HG03558 (cell line): ENCODE measurements around the gene EXOG.
"Not testable (repeated sequence)": the region's sequence is repeated elsewhere in the genome, so short reads cannot be mapped to it uniquely, and the experiment has no call there.

Experiments
- ATAC-seq: cut with Tn5 transposase; IDR thresholded peaks from one replicate; pipeline ENCODE4 v1.9.1; 2021; ENCODE audit warnings: moderate number of reproducible peaks; ENCODE audit not compliant: unreplicated experiment; ENCODE audit errors: extremely low read depth

The EXOG gene

DNA sequence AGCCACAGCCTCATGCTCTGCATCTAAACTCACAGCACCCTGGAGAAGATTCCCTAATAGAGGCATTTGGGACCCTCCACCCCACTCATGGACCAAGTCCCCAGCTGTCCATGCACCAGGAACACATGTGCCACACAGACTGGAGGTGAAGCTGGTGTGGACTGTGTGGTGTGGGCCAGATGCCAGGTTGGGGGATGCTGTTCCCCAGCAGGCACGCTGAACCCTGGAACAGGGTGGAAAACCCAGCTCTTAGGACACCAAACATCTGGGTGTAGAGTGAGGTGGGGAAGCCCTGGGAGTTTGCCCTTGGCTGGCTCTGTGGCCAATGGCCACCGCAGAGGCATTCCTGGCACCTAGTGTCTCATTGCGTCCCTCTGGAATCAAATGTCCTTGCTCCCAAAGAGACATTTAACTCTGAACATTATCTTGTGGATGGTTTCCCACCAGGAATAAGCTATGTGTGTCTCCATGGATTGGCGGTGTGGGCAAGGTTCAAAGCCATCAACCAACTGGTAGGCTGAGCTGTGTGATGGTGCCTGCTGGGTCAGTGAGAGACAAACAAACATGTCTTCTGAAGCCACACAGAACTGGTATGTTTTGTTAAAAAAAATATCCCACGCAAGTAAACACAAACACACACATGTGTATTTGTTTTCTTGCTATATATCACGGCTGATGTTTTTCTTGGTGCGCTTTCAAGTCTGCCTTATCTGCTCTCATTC is 65.0 kb downstream of the EXOG start:
- no peak for ATAC-seq

DNA sequence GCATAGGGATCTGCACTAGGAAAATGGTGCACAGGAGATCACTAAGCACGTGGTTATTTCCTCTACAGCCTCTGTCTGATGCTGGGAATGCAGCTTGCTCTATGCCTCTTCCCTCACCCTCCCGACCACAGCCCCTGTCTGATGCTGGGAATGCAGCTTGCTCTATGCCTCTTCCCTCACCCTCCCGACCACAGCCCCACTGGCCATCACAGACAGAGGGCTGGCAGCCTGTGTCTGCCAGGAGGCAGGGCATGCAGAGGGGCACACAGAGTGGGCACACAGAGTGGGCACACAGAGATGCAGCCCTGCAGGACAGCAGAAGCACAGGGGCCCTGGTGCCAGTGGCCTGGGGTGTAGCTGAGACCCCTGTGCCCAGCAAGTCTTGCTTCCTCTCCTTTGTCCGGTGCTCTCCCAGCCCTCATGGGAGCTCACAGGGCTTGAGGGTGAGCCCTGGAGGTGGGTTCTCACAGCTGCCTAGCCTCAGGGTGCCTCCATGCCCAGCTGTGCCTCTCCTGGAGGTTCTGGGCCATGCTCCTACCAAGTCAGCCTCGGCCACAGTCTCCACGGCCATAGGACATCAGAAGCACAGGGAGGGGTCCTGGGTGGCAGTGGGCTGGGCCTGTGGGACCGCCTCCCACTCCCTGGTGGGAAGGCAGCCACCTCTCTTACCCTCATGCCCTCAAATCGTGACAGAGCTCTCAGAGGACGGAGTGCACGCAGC is 65.8 kb downstream of the EXOG start:
- no peak for ATAC-seq

DNA sequence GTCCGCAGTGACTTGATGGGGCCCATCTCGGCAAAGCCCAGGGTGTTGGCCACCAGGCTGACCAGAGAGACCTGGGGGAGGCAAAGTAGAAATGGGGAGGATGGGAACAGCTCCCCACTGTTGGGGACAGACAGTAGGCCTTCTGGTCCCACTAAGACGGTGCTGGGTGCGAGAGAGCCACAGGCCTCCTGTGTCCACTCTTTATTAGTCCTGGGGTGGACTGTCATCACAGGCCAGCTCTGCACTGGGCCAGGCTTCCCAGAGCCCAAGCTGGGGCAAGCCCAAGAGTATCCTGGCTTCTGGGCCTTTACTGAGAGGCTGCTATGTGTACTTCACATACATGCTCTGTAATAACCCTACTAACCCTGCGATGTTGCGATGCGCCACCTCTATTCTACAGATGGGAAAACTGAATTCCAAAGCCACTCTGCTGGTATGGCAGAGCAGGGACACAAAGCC is 66.4 kb downstream of the EXOG start:
- no peak for ATAC-seq

DNA sequence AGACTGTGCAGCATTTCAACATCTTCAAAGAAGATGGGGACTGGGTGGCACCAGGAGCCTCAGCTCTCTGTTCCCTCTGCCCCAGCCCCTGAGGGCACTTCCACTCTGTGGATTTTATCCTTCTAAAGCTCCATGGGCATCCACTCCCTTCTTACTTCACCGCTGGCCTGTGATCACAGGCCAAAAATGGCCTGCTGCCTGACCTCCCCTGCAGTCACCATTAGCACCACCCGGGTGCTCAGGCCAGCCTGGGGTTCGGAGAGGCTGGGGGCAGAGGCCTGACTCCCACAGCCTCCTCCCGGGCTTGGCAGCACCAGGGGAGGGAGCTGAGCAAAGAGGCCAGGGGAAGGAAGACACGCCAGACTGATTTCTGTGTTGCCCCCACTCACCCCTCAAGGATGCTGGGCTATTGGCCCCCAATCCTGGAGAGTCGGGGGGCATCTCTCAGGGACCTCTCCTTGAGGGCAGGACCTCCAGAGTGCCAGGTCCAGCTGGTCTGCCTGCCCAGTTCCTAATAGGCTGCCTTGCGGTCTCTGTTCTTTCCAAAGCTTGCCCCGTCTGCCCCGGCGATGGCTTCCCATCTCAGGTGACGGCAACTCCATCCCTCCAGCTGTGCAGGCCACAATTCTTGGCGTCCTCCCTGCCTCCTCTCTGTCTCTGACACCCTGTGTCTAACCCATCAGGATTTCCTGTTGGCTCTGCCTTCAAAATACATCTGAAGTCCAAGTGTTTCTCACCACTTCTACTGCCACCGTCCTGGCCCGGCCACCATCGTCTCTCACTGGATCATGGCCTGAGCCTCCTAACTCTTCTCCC is 67.1 kb downstream of the EXOG start:
- ATAC-seq, result no peak

DNA sequence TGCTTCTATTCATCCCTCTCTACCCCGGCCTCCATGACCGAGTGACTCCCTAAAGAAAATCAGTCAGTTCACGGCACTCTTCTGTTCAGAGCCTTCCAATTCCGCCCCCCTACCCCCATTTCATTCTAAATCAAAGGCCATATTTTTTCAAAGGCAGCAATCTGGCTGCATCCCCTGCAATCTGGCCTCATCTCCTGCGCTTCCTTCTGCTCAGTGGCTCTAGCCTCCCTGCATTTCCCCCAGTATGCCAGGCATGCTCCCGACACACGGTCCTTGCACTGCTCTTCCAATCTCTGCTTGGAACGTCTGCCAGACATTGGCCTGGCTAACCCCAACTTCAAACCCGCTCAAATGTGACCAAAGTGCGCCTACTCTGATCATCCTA is 67.7 kb downstream of the EXOG start:
- ATAC-seq, result no peak

DNA sequence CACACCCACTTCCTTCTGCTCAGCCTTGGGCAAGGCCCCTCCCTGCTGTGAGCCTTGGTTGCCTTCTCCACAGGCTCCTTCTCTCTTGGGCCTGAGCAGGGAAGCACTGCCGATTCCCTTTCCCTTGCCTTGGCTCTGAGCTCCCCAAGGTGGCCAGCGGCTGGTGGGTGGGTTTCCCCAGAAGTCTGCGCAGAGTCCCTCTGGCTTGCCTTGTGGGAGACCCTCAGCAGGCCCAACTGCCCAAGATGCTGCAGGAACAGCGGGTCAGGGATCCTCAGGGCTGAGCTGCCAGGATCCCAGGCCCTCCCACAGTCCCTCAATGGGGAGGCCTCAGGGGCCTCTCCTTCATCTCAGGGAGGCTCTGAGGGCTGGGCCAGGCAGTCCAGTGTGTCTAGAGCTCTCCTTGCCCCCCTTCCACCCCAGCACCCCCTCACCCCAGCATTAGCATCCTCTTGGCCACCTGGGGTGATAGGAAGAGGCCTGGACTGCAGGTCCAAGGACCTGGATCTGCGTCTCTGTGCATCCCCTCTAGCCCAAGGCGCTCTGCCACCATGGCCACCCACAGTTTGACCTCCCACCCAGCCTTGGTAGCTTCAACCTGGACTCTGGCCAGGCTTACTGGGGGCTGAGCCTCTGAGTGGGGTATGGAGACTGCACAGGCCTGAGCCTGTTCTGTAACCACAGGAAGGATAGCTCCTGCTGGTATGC is 68.6 kb downstream of the EXOG start:
- ATAC-seq, result no peak

DNA sequence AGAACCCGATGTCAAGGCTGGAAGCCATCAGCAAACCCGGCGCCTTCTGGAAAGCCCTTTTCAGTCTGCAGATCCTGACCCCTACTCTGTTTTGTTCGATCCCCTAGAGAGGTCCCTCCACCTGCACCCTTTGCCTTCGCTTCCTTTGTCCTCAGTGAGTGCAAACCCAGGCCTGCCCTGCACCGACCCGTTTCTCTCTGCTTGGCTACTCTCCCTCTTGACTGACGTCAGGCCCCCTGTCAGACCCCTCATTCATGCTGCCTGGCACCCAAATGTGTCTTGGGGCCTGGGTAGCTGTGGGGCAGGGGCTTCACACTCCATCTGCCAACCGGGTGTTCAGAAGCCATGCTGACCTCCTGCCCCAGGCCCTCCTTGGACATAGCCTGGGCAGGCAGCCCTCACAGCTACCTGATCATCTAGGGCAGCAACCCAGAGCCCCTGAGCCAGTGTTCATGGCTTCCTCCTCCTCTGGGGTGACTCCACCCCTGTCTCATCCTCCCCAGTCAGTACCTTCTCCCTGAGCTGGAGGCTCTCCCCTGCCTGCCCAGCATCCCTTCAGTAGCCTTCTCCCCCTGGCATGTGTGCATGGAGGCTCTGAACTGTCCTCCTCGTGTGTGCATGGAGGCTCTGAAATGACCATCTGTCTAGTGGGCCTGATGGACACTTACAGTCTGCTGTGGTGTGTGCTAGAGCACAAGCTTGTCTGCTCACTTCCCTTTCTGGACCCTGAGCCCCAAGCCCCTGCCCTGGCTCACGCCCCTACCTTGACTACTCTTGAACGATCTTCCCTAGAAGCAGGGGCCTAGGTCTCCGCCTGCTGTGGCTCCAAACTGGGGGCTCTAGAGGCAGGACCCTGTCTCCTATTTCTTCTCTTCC is 69.4 kb downstream of the EXOG start:
- no peak for ATAC-seq

DNA sequence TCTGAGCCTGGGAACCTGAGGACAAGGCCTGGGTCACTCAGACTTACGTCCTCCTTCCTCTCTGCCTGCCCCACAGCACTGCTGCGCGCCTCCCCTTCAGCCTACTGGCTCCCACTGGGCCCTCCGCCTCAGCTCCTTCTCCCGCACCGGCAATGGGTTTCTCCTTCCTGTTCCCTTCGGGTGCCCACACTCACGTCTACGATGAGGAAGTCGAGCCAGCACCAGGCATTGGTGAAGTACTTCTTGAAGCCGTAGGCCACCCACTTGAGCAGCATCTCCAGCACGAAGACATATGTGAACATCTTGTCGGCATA is 70.0 kb downstream of the EXOG start:
- no peak for ATAC-seq

DNA sequence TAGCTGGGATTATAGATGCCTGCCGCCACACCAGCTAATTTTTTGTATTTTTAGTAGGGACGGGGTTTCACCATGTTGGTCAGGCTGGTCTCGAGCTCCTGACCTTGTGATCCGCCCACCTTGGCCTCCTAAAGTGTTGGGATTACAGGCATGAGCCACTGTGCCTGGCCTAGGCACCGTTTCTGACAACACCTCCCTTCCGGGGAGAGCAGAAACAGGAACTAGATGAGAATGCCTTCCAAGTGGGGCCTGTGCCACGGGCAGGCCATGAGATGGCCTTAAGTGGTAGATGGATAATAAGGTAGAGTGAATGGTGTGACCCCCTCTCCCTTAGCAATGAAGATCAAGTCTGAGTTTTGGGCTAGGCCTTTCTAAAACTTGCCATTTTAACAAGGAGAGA is 70.7 kb downstream of the EXOG start:
- ATAC-seq, result not testable (repeated sequence)

DNA sequence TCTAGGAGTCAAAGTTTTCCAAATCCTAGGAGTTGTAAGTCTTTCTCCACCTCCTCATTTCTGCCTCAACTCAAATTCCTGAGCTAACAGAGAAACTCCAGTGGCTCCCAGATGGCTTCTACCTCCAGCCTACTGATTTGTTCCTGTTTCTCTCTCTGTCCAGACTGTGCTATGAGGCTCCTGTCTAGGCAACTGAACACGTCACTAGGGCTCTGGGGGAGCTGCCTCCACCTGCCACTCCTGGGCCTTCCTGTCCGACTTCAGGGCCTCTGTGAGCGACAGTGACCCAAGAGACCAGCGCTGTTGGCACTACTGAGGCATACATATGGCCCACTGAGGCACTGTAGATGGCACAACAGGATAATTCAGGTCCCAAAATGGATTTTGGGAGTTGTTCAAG is 71.4 kb downstream of the EXOG start:
- no peak for ATAC-seq

DNA sequence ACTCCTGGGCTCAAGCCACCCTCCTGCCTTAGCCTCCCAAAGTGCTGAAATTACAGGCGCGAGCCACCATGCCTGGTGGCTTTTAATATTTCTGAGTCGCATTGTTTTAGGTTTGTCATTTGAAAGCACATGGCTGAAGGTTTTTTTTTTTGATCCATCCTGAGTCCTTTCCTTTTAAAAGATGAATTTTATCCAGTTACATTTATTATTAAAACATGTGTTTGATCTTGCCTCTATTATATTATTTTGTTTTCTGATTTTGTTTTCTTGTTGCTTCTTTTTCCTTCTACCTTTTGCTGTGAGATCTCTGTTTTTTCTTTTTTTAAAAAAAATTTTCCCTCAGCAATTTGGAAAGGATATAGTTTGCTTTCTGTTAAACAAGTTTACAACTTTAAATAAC is 77.0 kb downstream of the EXOG start:
- ATAC-seq, result no peak

DNA sequence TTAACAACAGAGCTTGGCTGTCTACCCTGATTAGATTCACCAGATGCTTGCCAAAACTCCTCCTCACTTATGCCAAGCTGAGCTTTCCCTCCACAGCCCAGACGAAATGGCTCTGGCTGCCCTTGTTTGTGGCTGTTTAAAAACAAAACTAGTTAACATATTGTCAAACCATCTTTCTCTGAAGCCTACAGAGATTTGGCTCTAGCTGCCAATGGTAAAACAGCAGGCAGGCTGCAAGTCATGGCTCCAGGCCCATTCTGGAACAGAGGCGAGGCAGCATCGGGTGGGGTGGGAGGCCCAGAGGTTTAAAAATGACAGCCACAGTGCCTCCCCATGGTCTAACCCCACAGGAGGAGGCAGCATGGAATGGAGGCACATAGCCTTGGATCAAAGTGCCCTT is 77.4 kb downstream of the EXOG start:
- no peak for ATAC-seq

DNA sequence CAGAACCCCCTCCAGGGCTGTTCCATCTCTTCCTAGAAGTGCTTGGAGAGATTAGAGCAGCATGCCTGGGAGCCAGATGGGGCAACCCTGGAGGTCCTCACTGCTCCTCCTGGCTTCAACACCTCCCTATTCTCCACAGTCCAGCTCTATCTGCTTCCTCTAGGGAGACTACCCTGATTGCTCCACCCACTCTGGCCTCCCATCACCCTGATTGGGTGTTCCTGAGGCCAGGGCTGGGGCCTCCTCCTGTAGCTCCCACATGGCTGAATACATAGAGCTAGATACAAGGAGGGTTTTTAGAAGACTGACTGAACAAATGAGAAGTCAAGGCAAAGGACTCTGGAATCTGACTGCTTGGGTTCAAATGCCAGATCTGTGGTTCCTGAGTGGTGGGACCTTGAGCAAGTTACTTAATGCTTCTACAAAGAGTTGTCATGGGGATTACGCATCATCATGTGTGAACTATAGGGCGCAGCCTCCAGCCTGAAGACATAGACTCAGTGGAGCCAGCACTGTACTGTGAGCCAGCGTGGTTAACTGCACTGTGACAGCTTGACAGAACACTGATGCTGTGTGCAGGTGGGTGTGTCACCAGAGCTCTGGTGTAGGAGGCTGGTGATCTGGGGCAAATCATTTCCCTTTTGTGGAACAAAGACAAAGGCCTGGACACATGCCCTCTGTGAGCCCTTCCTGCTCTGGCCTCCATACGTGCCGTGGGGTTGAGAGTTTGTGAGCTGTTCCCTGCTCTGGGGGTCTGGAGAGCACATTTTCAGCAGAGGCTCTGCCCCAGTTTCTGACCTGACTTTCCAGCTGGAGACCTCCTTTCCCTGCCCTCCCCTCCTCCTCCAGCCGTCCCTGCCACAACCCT is 78.5 kb downstream of the EXOG start:
- ATAC-seq, result no peak

DNA sequence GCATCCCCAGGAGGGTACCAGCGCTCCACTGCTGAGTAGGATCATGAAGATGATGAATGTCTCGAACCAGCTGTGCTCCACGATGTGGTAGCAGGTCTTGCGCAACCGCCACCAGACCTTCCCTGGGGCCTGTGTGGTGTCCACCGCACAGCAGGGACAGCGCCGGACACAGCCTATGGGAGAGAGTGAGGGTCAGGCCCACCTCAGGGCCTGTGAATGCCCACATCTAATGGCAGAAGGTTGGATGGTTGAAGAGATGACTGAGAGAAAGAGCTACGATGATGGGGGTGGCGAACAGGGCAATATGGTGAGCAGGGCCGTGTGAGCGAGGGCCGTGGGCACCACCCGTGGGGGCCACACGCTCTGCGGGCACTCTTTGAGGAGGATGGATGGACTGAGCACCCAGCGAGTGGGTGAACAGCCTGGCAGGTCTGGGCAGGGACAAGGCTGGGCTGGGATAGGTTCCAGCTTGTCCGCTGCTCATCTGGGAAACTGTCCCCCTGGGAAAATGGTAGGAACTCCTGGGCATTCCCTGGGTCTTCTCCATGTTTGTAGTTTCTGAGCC is 79.2 kb downstream of the EXOG start:
- ATAC-seq, result no peak
